K562 (cell line): ENCODE measurements around the gene PYDC1. TPM values are rescaled to one million over a fixed set of nuclear protein-coding genes. Genes with fewer than 3 reads are reported as not detected.

Experiments used
- C11orf30 ChIP-seq: fragments of 450-650 bp; IDR thresholded peaks from 2 replicates; pipeline ENCODE4 v1.6.1; 2016; ENCODE audit warnings: low read depth, mild to moderate bottlenecking
- CXXC5 ChIP-seq: fragments of 250-450 bp; sonication (Bioruptor Pico); IDR thresholded peaks from 2 replicates; pipeline ENCODE4 v1.8.0; 2022; ENCODE audit warnings: inconsistent platforms, mild to moderate bottlenecking, moderate library complexity
- HDAC2 ChIP-seq: fragments of 450-650 bp; IDR thresholded peaks from 2 replicates; pipeline ENCODE4 v1.6.1; 2016; ENCODE audit warnings: mild to moderate bottlenecking
- L3MBTL2 ChIP-seq: fragments of 450-650 bp; IDR thresholded peaks from 2 replicates; pipeline ENCODE4 v1.6.1; 2016; ENCODE audit warnings: mild to moderate bottlenecking, moderate library complexity
- MITF ChIP-seq: IDR thresholded peaks from 2 replicates; pipeline ENCODE4 v1.6.1; 2014; ENCODE audit warnings: antibody characterized with exemption
- POLR2B ChIP-seq: fragments of 450-650 bp; IDR thresholded peaks from 2 replicates; pipeline ENCODE4 v1.6.1; 2018; ENCODE audit warnings: low read depth; ENCODE audit not compliant: partially characterized antibody
- PTBP1 ChIP-seq: fragments of 200-400 bp; formaldehyde crosslinking; IDR thresholded peaks from 2 replicates; pipeline ENCODE4 v1.6.1; 2017; ENCODE audit warnings: low read depth, low read length
- REST ChIP-seq, 2 experiments: fragments of 450-650 bp; formaldehyde crosslinking in 1 of 2; IDR thresholded peaks; 2 replicates each; pipeline versions ENCODE4 v1.4.0 to v1.6.1; 2014 to 2020; ENCODE audit warnings: mild to moderate bottlenecking in 2 of 2, borderline replicate concordance in 1 of 2, low read depth in 1 of 2
- SFPQ ChIP-seq: fragments of 200-400 bp; formaldehyde crosslinking; IDR thresholded peaks from 2 replicates; pipeline ENCODE4 v1.6.1; 2017; ENCODE audit warnings: mild to moderate bottlenecking, low read depth, low read length, moderate library complexity
- VEZF1 ChIP-seq: fragments of 200-800 bp; sonication (Bioruptor generic); IDR thresholded peaks from 2 replicates; pipeline ENCODE4 v1.6.1; 2017; ENCODE audit warnings: missing genetic modification characterization, missing compliant biosample characterization
- ZNF740 ChIP-seq, 3 experiments: fragments of 200-800 bp in 1 of 3; sonication (Bioruptor generic) in 1 of 3; sonication (generic) in 1 of 3; formaldehyde crosslinking in 1 of 3; IDR thresholded peaks; 2 replicates each; pipeline versions ENCODE4 v1.6.1 to v1.8.0; 2016 to 2022; ENCODE audit warnings: mild to moderate bottlenecking in 2 of 3, missing compliant biosample characterization in 2 of 3, missing genetic modification characterization in 2 of 3, missing genetic modification reagents in 1 of 3
- polyA plus RNA-seq, 8 experiments: library from polyadenylated mRNA; depleted of rRNA in 4 of 8; stranded (reverse) in 5 of 8; unstranded in 3 of 8; fragments of >200 nt; fragmentation: Nextera tagmentation in 2 of 8; fragmentation: Illumina TruSeq in 1 of 8; extraction: Ambion mirVana in 2 of 8; extraction: Trizol in 1 of 8; gene quantifications; 2 replicates each; pipeline versions ENCODE4 v1.2.1 to v1.2.3, GENCODE V29; 2011 to 2014; ENCODE audit warnings: inconsistent platforms in 1 of 8, missing spikeins in 1 of 8
- total RNA-seq, 7 experiments: library from RNA; depleted of rRNA in 6 of 7; stranded (reverse); fragments of >200 nt in 6 of 7; fragmentation: Illumina TruSeq in 2 of 7; extraction: Trizol in 2 of 7; gene quantifications; 2 replicates each; pipeline versions ENCODE4 v1.2.1 to v1.2.3, GENCODE V29; 2011 to 2021; ENCODE audit warnings: low replicate concordance in 1 of 7

PYDC1 gene
- total and polyA plus RNA-seq, 9 of the 15 experiments (the other 6 are each of a cell fraction or from before 2014, with no cell fraction given): not detected

- peak; percentile 66; the same call in 1 of the 2 replicates for TF ChIP-seq REST (IDR thresholded peaks at IDR 0.05; ENCODE audit: borderline replicate concordance)
- TF ChIP-seq REST (CRISPR knock-in tag; IDR thresholded peaks at IDR 0.05; ENCODE audit: low read depth): no peak
- peak; percentile 52; the same call in 1 of the 2 replicates for TF ChIP-seq C11orf30
- no peak for TF ChIP-seq SFPQ
- TF ChIP-seq ZNF740 (CRISPR knock-in tag; IDR thresholded peaks at IDR 0.05): 0 out of 2 replicates have a peak, but pooled peaks have one; percentile 29
- no peak for TF ChIP-seq ZNF740 (tag; IDR thresholded peaks at IDR 0.05)
- TF ChIP-seq HDAC2: 0 out of 2 replicates have a peak, but pooled peaks have one; percentile 22
- TF ChIP-seq CXXC5 (CRISPR knock-in tag): 0 out of 2 replicates have a peak, but pooled peaks have one; percentile 15
- peak; percentile 57 for TF ChIP-seq VEZF1 (CRISPR knock-in tag)
- TF ChIP-seq L3MBTL2: peak; percentile 24; the same call in 1 of the 2 replicates
- TF ChIP-seq POLR2B: peak; percentile 12
- TF ChIP-seq MITF: no peak
- no peak for TF ChIP-seq PTBP1
Measured at GRCh38 chr16:31200821-31201568, 15.9 kb downstream of the PYDC1 start (continued).
